HEK293T (cell line): ENCODE results near the gene SKIC8.

Experiments
- CTCF ChIA-PET: fragments of 350-600 bp; formaldehyde crosslinking; extraction: SDS; loops from one replicate; lab custom pipeline; 2021; ENCODE audit warnings: antibody characterized with exemption, inconsistent platforms; lab: Yijun Ruan, JAX
- POLR2A ChIA-PET: fragments of 350-600 bp; formaldehyde crosslinking; extraction: SDS; loops from one replicate; lab custom pipeline; 2020; ENCODE audit warnings: antibody characterized with exemption, inconsistent platforms; lab: Yijun Ruan, JAX
- DNase-seq: peaks from one replicate; pipeline ENCODE4 v3.0.0; 2012; ENCODE audit warnings: mixed read lengths; ENCODE audit errors: extremely low spot score
- ARNT ChIP-seq: fragments of 450-650 bp; IDR thresholded peaks from 2 replicates; pipeline ENCODE4 v1.6.1; 2017; ENCODE audit warnings: mild to moderate bottlenecking
- BHLHE40 ChIP-seq: fragments of 450-650 bp; IDR thresholded peaks from 2 replicates; pipeline ENCODE4 v1.6.1; 2016; ENCODE audit warnings: mild to moderate bottlenecking, moderate library complexity, borderline replicate concordance
- CTBP1 ChIP-seq: fragments of 450-650 bp; IDR thresholded peaks from 2 replicates; pipeline ENCODE4 v1.6.1; 2016; ENCODE audit warnings: borderline replicate concordance
- ELF4 ChIP-seq: fragments of 450-650 bp; IDR thresholded peaks from 2 replicates; pipeline ENCODE4 v1.6.1; 2017; ENCODE audit warnings: antibody characterized with exemption
- FOXA1 ChIP-seq: fragments of 450-650 bp; IDR thresholded peaks from 2 replicates; pipeline ENCODE4 v1.6.1; 2016; ENCODE audit warnings: mild to moderate bottlenecking
- FOXK2 ChIP-seq: fragments of 450-650 bp; IDR thresholded peaks from 2 replicates; pipeline ENCODE4 v1.6.1; 2016; ENCODE audit warnings: mild to moderate bottlenecking
- FOXM1 ChIP-seq: fragments of 450-650 bp; IDR thresholded peaks from 2 replicates; pipeline ENCODE4 v1.6.1; 2017; ENCODE audit warnings: mild to moderate bottlenecking, borderline replicate concordance
- HDGF ChIP-seq: fragments of 450-650 bp; IDR thresholded peaks from 2 replicates; pipeline ENCODE4 v1.6.1; 2017; ENCODE audit warnings: antibody characterized with exemption, borderline replicate concordance
- L3MBTL2 ChIP-seq: fragments of 450-650 bp; conservative IDR thresholded peaks from 2 replicates; pipeline ENCODE4 v1.6.1; 2016; ENCODE audit warnings: mild to moderate bottlenecking
- LEF1 ChIP-seq: fragments of 450-650 bp; IDR thresholded peaks from 2 replicates; pipeline ENCODE4 v1.6.1; 2017; ENCODE audit warnings: mild to moderate bottlenecking, borderline replicate concordance
- NFRKB ChIP-seq: fragments of 450-650 bp; IDR thresholded peaks from 2 replicates; pipeline ENCODE4 v1.6.1; 2016; ENCODE audit warnings: mild to moderate bottlenecking, moderate library complexity
- PKNOX1 ChIP-seq: fragments of 450-650 bp; IDR thresholded peaks from 2 replicates; pipeline ENCODE4 v1.6.1; 2016
- SP1 ChIP-seq: fragments of 450-650 bp; IDR thresholded peaks from 2 replicates; pipeline ENCODE4 v1.6.1; 2017
- SUZ12 ChIP-seq: fragments of 450-650 bp; IDR thresholded peaks from 2 replicates; pipeline ENCODE4 v1.6.1; 2016; ENCODE audit warnings: mild to moderate bottlenecking
- TARDBP ChIP-seq: fragments of 450-650 bp; IDR thresholded peaks from 2 replicates; pipeline ENCODE4 v1.6.1; 2016
- ZNF384 ChIP-seq: fragments of 450-650 bp; IDR thresholded peaks from 2 replicates; pipeline ENCODE4 v1.6.1; 2016

Gene SKIC8

GRCh38 chr15:78260489-78260888 is 38.9 kb downstream of the SKIC8 start:
- POLR2A ChIA-PET: interaction anchor here (0.9 kb wide), 1 partner anchor 39 kb away, joined by 4 read pairs; the partner anchor contains the start of gene SKIC8
- TF ChIP-seq SP1 (no peak), LEF1 (no peak), ARNT (no peak), FOXM1 (no peak), FOXA1 (no peak), TARDBP (no peak), CTBP1 (no peak), BHLHE40 (no peak), SUZ12 (no peak), HDGF (no peak), PKNOX1 (no peak), NFRKB (no peak), ELF4 (no peak)
- no peak for DNase-seq
- CTCF ChIA-PET: interaction anchor here (0.8 kb wide), 1 partner anchor 39 kb away, joined by 3 read pairs; the partner anchor contains the start of gene SKIC8

GRCh38 chr15:78259232-78259631 is 40.2 kb downstream of the SKIC8 start:
- TF ChIP-seq SUZ12 (no peak), FOXA1 (no peak), FOXM1 (no peak), PKNOX1 (no peak), ZNF384 (no peak), LEF1 (no peak), L3MBTL2 (no peak)
- ChIA-PET CTCF (interaction anchor here (0.6 to 1.8 kb wide), 3 partner anchors 18 to 354 kb away, joined by 3 to 6 read pairs (median 4); no protein-coding TSS in a partner anchor), POLR2A (no interaction called here)
- no peak for DNase-seq

- DNase-seq: no peak
- TF ChIP-seq SP1: no peak
- no peak for TF ChIP-seq L3MBTL2
- TF ChIP-seq NFRKB: no peak
- TF ChIP-seq ARNT: no peak
- no peak for TF ChIP-seq SUZ12
- TF ChIP-seq ZNF384: no peak
- TF ChIP-seq PKNOX1: no peak
- no peak for TF ChIP-seq FOXA1
- TF ChIP-seq ELF4: no peak
- no peak for TF ChIP-seq CTBP1
- no peak for TF ChIP-seq HDGF
- no peak for TF ChIP-seq TARDBP
- TF ChIP-seq BHLHE40: no peak
- CTCF ChIA-PET: interaction anchor here (0.6 to 1.8 kb wide), 7 partner anchors 16 to 1475 kb away, joined by 3 to 6 read pairs (median 4); no protein-coding TSS in a partner anchor
- POLR2A ChIA-PET: interaction anchor here (0.7 kb wide), 1 partner anchor 42 kb away, joined by 3 read pairs; the partner anchor contains the start of gene SKIC8
Measured at GRCh38 chr15:78257681-78258080, 41.7 kb downstream of the SKIC8 start.

GRCh38 chr15:78256044-78256437 is 43.4 kb downstream of the SKIC8 start:
- no peak for DNase-seq
- TF ChIP-seq LEF1: no peak
- TF ChIP-seq CTBP1: no peak
- TF ChIP-seq ELF4: no peak
- TF ChIP-seq TARDBP: no peak
- TF ChIP-seq ZNF384: no peak
- no peak for TF ChIP-seq FOXK2
- no peak for TF ChIP-seq FOXA1
- TF ChIP-seq SUZ12: no peak
- POLR2A ChIA-PET: no interaction called here
- CTCF ChIA-PET: interaction anchor here (0.8 kb wide), 1 partner anchor 10 kb away, joined by 4 read pairs; no protein-coding TSS in a partner anchor

GRCh38 chr15:78255421-78256043 is 43.9 kb downstream of the SKIC8 start:
- ChIA-PET POLR2A (no interaction called here), CTCF (no interaction called here)
- DNase-seq: no peak
- TF ChIP-seq ELF4 (no peak), NFRKB (no peak), PKNOX1 (no peak), FOXM1 (no peak), ARNT (no peak), HDGF (no peak), LEF1 (no peak), FOXA1 (no peak)

GRCh38 chr15:78251136-78251535 is 48.3 kb downstream of the SKIC8 start:
- POLR2A ChIA-PET: no interaction called here

More at GRCh38 chr15:78251136-78251535, 48.3 kb downstream of the SKIC8 start:
- no peak for TF ChIP-seq ARNT
- TF ChIP-seq FOXK2: no peak
- no peak for TF ChIP-seq NFRKB
- TF ChIP-seq SP1: no peak
- no peak for TF ChIP-seq LEF1
- no peak for TF ChIP-seq ELF4
- no peak for TF ChIP-seq FOXA1
- no peak for TF ChIP-seq BHLHE40
- no peak for TF ChIP-seq SUZ12
- TF ChIP-seq L3MBTL2: no peak
- TF ChIP-seq ZNF384: no peak
- TF ChIP-seq HDGF: no peak
- no peak for TF ChIP-seq TARDBP
- TF ChIP-seq FOXM1: no peak
- TF ChIP-seq CTBP1: no peak
- TF ChIP-seq PKNOX1: no peak
- CTCF ChIA-PET: no interaction called here
- DNase-seq: no peak
